H9 (cell line): ENCODE data around the gene SCFD2. TPM values are rescaled to one million over a fixed set of nuclear protein-coding genes. Genes with fewer than 3 reads are reported as not detected.

ENCODE experiments used
- DNase-seq: peaks from one replicate; pipeline ENCODE4 v3.0.0-alpha.2; 2017
- H2AFZ ChIP-seq: one replicate; pipeline ENCODE4 v1.6.1; 2013; ENCODE audit warnings: mild to moderate bottlenecking, low read length, control low read depth, moderate library complexity
- H2AK5ac ChIP-seq: 2 replicates; pipeline ENCODE4 v1.6.1; 2013; ENCODE audit warnings: low read length, control low read depth, mixed read lengths; ENCODE audit not compliant: insufficient read length
- H2BK120ac ChIP-seq: one replicate; pipeline ENCODE4 v1.6.1; 2013; ENCODE audit warnings: low read depth, mild to moderate bottlenecking, low read length, control low read depth, inconsistent platforms; ENCODE audit not compliant: poor library complexity, severe bottlenecking
- H2BK12ac ChIP-seq: 2 replicates; pipeline ENCODE4 v1.6.1; 2013; ENCODE audit warnings: low read length, control low read depth, mixed read lengths, low read depth; ENCODE audit not compliant: insufficient read length
- H2BK15ac ChIP-seq: 2 replicates; pipeline ENCODE4 v1.6.1; 2013; ENCODE audit warnings: low read depth, low read length, control low read depth
- H2BK20ac ChIP-seq: one replicate; pipeline ENCODE4 v1.6.1; 2013; ENCODE audit warnings: low read depth, mild to moderate bottlenecking, low read length, control low read depth, inconsistent platforms; ENCODE audit not compliant: poor library complexity, severe bottlenecking
- H2BK5ac ChIP-seq: 2 replicates; pipeline ENCODE4 v1.6.1; 2013; ENCODE audit warnings: low read length, control low read depth, mixed read lengths; ENCODE audit not compliant: insufficient read length
- H3K14ac ChIP-seq: 2 replicates; pipeline ENCODE4 v1.6.1; 2013; ENCODE audit warnings: low read length, control low read depth; ENCODE audit not compliant: insufficient read depth
- H3K18ac ChIP-seq: 2 replicates; pipeline ENCODE4 v1.6.1; 2013; ENCODE audit warnings: low read depth, mild to moderate bottlenecking, mixed read lengths, low read length, control low read depth; ENCODE audit not compliant: insufficient read length
- H3K23ac ChIP-seq: 2 replicates; pipeline ENCODE4 v1.6.1; 2013; ENCODE audit warnings: low read length, control low read depth, mixed read lengths, low read depth; ENCODE audit not compliant: insufficient read length
- H3K23me2 ChIP-seq: 2 replicates; pipeline ENCODE4 v1.6.1; 2013; ENCODE audit warnings: low read depth, mild to moderate bottlenecking, mixed read lengths, low read length, control low read depth; ENCODE audit not compliant: insufficient read length, poor library complexity, severe bottlenecking
- H3K27ac ChIP-seq: 2 replicates; pipeline ENCODE4 v1.5.1; 2013; ENCODE audit warnings: low read length, control low read depth, mixed read lengths, low read depth; ENCODE audit not compliant: insufficient read length
- H3K27me3 ChIP-seq: 2 replicates; pipeline ENCODE4 v1.6.1; 2013; ENCODE audit warnings: low read length, control low read depth, inconsistent platforms; ENCODE audit not compliant: insufficient read depth
- H3K4ac ChIP-seq: 2 replicates; pipeline ENCODE4 v1.6.1; 2013; ENCODE audit warnings: low read depth, mild to moderate bottlenecking, control low read depth, inconsistent platforms, low read length, moderate library complexity
- H3K4me1 ChIP-seq: 2 replicates; pipeline ENCODE4 v1.6.1; 2013; ENCODE audit warnings: low read length, control low read depth, inconsistent platforms; ENCODE audit not compliant: insufficient read depth
- H3K4me2 ChIP-seq: 2 replicates; pipeline ENCODE4 v1.6.1; 2013; ENCODE audit warnings: low read length, control low read depth, mixed read lengths; ENCODE audit not compliant: insufficient read length, insufficient read depth
- H3K56ac ChIP-seq: 2 replicates; pipeline ENCODE4 v1.6.1; 2013; ENCODE audit warnings: low read depth, mild to moderate bottlenecking, mixed read lengths, low read length, control low read depth; ENCODE audit not compliant: insufficient read length
- H3K79me1 ChIP-seq: 2 replicates; pipeline ENCODE4 v1.6.1; 2013; ENCODE audit warnings: low read depth, mild to moderate bottlenecking, moderate library complexity, low read length, control low read depth, inconsistent platforms; ENCODE audit not compliant: insufficient read depth, poor library complexity, severe bottlenecking
- H3K79me2 ChIP-seq: 2 replicates; pipeline ENCODE4 v1.6.1; 2013; ENCODE audit warnings: low read length, control low read depth, inconsistent platforms; ENCODE audit not compliant: insufficient read depth
- H3K9ac ChIP-seq: 2 replicates; pipeline ENCODE4 v1.6.1; 2013; ENCODE audit warnings: low read length, control low read depth, mixed read lengths; ENCODE audit not compliant: insufficient read length; ENCODE audit errors: extremely low read depth
- H3K9me3 ChIP-seq: one replicate; pipeline ENCODE4 v1.6.1; 2013; ENCODE audit warnings: low read depth, low read length, inconsistent platforms; ENCODE audit not compliant: control insufficient read depth
- H3T11ph ChIP-seq: one replicate; pipeline ENCODE4 v1.6.1; 2013; ENCODE audit warnings: mild to moderate bottlenecking, low read length, control low read depth, inconsistent platforms
- H4K20me1 ChIP-seq: one replicate; pipeline ENCODE4 v1.6.1; 2013; ENCODE audit not compliant: control insufficient read depth, insufficient read length, insufficient read depth
- H4K5ac ChIP-seq: 2 replicates; pipeline ENCODE4 v1.6.1; 2013; ENCODE audit warnings: low read depth, mild to moderate bottlenecking, mixed read lengths, low read length, control low read depth; ENCODE audit not compliant: insufficient read length
- H4K8ac ChIP-seq: replicated peaks from 2 replicates; pipeline ENCODE4 v1.6.1; 2013; ENCODE audit warnings: low read length, control low read depth, mixed read lengths, low read depth; ENCODE audit not compliant: insufficient read length
- H4K91ac ChIP-seq: 2 replicates; pipeline ENCODE4 v1.6.1; 2013; ENCODE audit warnings: low read depth, mild to moderate bottlenecking, moderate library complexity, mixed read lengths, low read length, control low read depth; ENCODE audit not compliant: insufficient read length
- H3K27ac Mint-ChIP-seq, 3 experiments: 2 replicates in 2 of 3; 3 replicates in 1 of 3; pipeline ENCODE4 v1.8.0; 2020 to 2021; ENCODE audit warnings: mixed read lengths in 3 of 3, mild to moderate bottlenecking in 1 of 3, moderate library complexity in 1 of 3
- H3K27me3 Mint-ChIP-seq: 2 replicates; pipeline ENCODE4 v1.8.0; 2021; ENCODE audit warnings: low read depth, mild to moderate bottlenecking, moderate library complexity, mixed read lengths
- H3K36me3 Mint-ChIP-seq, 3 experiments: 2 replicates in 2 of 3; 3 replicates in 1 of 3; pipeline ENCODE4 v1.8.0; 2020 to 2021; ENCODE audit warnings: low read depth in 3 of 3, mixed read lengths in 3 of 3; ENCODE audit not compliant: insufficient read depth in 1 of 3
- H3K4me1 Mint-ChIP-seq, 2 experiments: 2 replicates each; pipeline ENCODE4 v1.8.0; 2020; ENCODE audit warnings: mixed read lengths in 2 of 2
- H3K4me3 Mint-ChIP-seq, 2 experiments: 2 replicates in 1 of 2; 3 replicates in 1 of 2; pipeline ENCODE4 v1.8.0; 2020 to 2021; ENCODE audit warnings: mild to moderate bottlenecking in 2 of 2, mixed read lengths in 2 of 2, moderate library complexity in 1 of 2
- H3K9me3 Mint-ChIP-seq, 2 experiments: 2 replicates in 1 of 2; 3 replicates in 1 of 2; pipeline ENCODE4 v1.8.0; 2020; ENCODE audit warnings: mild to moderate bottlenecking in 2 of 2, mixed read lengths in 2 of 2, moderate library complexity in 1 of 2
- total RNA-seq: library from RNA; stranded (reverse); gene quantifications from 2 replicates; pipeline ENCODE4 v1.2.1, GENCODE V29; 2021
- TF ChIP-seq, protein P1 (sequence below): fragments of 200-600 bp; sonication (generic); conservative IDR thresholded peaks from 3 replicates; pipeline ENCODE4 v1.8.0; 2021; ENCODE audit warnings: antibody characterized with exemption, mild to moderate bottlenecking

Gene SCFD2
- total RNA-seq, 1 experiment from 2014 or later = 10.1 TPM

- H3T11ph ChIP-seq = no peak overlapping the region
- Mint-ChIP-seq H3K27ac (no peak overlapping the region), H3K4me3 (no peak overlapping the region), H3K9me3 (peaks cover 14 to 16% of the 10 kb centered on the region in 2 experiments; a peak in 4 of 5 replicates), H3K36me3 (peaks cover 4 to 10% (median 5%) of the 10 kb centered on the region in 3 experiments; a peak in 5 of 7 replicates), H3K4me1 (no peaks in the 10 kb centered on the region), H3K27me3 (no peaks in the 10 kb centered on the region; the same call in 1 of the 2 replicates)
- no peaks in the 10 kb centered on the region for H3K23me2 ChIP-seq
- H4K20me1 ChIP-seq = no peaks in the 10 kb centered on the region
- no peak overlapping the region for H4K91ac ChIP-seq
- TF ChIP-seq, protein P1, sequence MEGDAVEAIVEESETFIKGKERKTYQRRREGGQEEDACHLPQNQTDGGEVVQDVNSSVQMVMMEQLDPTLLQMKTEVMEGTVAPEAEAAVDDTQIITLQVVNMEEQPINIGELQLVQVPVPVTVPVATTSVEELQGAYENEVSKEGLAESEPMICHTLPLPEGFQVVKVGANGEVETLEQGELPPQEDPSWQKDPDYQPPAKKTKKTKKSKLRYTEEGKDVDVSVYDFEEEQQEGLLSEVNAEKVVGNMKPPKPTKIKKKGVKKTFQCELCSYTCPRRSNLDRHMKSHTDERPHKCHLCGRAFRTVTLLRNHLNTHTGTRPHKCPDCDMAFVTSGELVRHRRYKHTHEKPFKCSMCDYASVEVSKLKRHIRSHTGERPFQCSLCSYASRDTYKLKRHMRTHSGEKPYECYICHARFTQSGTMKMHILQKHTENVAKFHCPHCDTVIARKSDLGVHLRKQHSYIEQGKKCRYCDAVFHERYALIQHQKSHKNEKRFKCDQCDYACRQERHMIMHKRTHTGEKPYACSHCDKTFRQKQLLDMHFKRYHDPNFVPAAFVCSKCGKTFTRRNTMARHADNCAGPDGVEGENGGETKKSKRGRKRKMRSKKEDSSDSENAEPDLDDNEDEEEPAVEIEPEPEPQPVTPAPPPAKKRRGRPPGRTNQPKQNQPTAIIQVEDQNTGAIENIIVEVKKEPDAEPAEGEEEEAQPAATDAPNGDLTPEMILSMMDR = no peak
- H3K79me2 ChIP-seq = no peaks in the 10 kb centered on the region
- no peak overlapping the region for H2AK5ac ChIP-seq
- H3K4ac ChIP-seq = no peak overlapping the region
- no peaks in the 10 kb centered on the region for H3K27me3 ChIP-seq
- H3K14ac ChIP-seq = no peak overlapping the region
- no peak overlapping the region for H4K5ac ChIP-seq
- H2AFZ ChIP-seq = no peak overlapping the region
- H2BK15ac ChIP-seq = no peak overlapping the region
- H3K9ac ChIP-seq = no peak overlapping the region
- no peak overlapping the region for H3K27ac ChIP-seq
- no peak overlapping the region for H2BK5ac ChIP-seq
- no peak overlapping the region for H2BK120ac ChIP-seq
- no peaks in the 10 kb centered on the region for H3K79me1 ChIP-seq
- no peak overlapping the region for H2BK12ac ChIP-seq
- H3K23ac ChIP-seq = no peak overlapping the region
- H4K8ac ChIP-seq = no peak overlapping the region
- no peaks in the 10 kb centered on the region for H3K9me3 ChIP-seq
- no peak overlapping the region for H3K4me2 ChIP-seq
- H3K4me1 ChIP-seq = no peaks in the 10 kb centered on the region
- no peak overlapping the region for H3K18ac ChIP-seq
- DNase-seq = no peak
- no peak overlapping the region for H2BK20ac ChIP-seq
- H3K56ac ChIP-seq = no peak overlapping the region
These were observed 228.4 kb downstream of the SCFD2 start for GRCh38 chr4:53137468-53137867.
